GM18861 (cell line): ENCODE measurements around the gene SPAG4.

Experiments used
- ATAC-seq: cut with Tn5 transposase; IDR thresholded peaks from one replicate; pipeline ENCODE4 v1.9.1; 2021; ENCODE audit not compliant: unreplicated experiment

The SPAG4 gene

GRCh38 chr20:35615667-35616464 is at the start of gene SPAG4:
Gene SPAG4, plus strand, starts transcription at chr20:35615829. Its CDS starts 175 bp downstream, at chr20:35616004.
- ATAC-seq, result peak; percentile 70

- no peak for ATAC-seq
Observed at GRCh38 chr20:35568645-35569044, 47.0 kb upstream of the SPAG4 start.

- no peak for ATAC-seq
Observed at GRCh38 chr20:35571555-35571954, 44.1 kb upstream of the SPAG4 start.

GRCh38 chr20:35572838-35573237 is 42.8 kb upstream of the SPAG4 start:
- ATAC-seq, result no peak

DNA sequence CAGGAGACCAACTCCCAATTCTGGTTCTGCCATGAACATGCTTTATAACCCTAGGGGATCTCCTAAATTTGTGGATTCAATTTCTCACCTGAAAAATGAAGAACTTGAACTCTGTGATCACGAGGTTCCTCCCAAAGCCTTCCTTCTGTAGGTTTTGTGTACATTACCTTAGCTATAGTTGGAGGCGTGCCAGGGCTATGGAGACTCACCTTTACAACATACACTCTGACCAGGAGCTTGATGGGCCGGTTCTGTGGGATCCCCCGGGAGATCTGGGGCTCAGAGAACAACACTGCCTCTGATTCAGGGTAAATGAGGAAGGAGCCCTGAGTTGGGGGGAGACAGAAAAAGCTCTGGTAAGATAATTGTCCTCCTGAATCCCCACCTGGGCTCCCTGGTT is 39.7 kb upstream of the SPAG4 start:
- no peak for ATAC-seq

DNA sequence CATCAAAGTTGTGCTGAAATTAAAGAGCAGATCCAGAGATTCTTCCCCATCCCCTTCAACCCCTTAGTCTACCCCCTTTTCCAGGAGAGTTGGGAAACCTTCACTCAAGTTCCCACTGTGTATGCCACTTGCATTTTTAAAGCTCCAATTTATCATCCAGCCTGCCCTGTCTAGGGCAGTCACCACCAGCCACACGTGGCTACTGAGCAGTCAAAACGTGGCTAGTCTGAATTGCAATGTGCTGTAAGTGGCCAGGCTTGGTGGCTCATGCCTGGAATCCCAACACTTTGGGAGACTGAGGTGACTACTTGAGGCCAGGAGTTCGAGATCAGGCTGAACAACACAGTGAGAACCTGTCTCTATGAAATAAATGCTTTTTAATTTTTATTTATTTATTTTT is 38.8 kb upstream of the SPAG4 start:
- no peak for ATAC-seq

- no peak for ATAC-seq
Observed at GRCh38 chr20:35578469-35578868, 37.2 kb upstream of the SPAG4 start.

GRCh38 chr20:35579196-35579595 is 36.4 kb upstream of the SPAG4 start:
- ATAC-seq, result no peak

DNA sequence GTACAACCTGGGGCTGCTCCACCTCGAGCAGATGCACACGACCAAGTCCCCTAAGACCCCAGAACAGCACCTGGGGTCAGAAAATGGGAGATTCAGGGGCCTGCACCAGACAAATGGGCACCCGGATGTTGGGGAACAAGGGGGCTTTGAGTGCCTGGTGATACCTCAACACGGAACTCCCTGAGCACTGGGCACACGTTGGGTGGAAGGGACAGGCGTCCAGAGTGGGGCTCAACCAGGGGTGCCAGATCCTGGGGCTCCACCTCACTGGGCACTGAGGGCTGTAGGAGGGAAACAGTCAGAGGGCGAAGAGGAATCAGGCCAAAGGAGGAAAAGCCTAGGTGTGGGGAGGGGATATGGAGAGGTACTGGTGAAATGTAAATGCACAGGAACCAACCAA is 33.5 kb upstream of the SPAG4 start:
- ATAC-seq, result no peak

- no peak for ATAC-seq
Observed at GRCh38 chr20:35582741-35583404, 32.8 kb upstream of the SPAG4 start.

- no peak for ATAC-seq
Observed at GRCh38 chr20:35583636-35584560, 31.7 kb upstream of the SPAG4 start.

- no peak for ATAC-seq
Observed at GRCh38 chr20:35586751-35587425, 28.7 kb upstream of the SPAG4 start.

DNA sequence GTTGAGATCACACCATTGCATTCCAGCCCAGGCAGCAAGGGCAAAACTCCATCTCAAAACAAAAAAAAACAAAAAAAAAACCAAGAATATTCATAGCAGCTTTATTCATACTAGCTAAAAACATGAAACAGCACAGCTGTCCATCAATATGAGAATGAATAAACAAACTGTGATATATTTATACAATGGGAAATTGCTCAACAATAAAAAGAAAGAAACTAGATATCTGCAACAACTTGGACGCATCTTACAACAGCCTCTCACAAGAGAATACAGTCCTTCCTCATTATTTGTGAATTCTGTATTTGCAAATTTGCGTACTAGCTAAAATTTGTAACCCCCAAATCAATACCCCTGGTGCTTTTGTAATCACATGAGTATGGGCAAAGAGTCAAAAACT is 28.2 kb upstream of the SPAG4 start:
- ATAC-seq, result no peak

DNA sequence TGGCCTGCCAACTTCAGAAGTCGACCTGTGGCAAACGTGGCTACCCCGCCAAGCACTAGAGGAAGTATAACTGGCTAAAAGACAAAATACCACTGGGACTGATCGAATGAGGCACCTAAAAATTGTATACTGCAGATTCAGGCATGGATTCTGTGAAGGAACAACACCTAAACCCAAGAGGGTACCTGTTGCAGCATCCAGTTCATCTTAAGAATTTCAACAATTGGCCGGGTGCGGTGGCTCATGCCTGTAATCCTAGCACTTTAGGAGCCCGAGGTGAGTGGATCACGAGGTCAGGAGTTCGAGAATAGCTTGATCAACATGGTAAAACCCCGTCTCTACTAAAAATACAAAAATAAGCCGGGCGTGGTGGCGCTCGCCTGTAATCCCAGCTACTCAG is 27.2 kb upstream of the SPAG4 start:
- no peak for ATAC-seq

- ATAC-seq, result no peak
Observed at GRCh38 chr20:35592339-35592974, 23.2 kb upstream of the SPAG4 start.

DNA sequence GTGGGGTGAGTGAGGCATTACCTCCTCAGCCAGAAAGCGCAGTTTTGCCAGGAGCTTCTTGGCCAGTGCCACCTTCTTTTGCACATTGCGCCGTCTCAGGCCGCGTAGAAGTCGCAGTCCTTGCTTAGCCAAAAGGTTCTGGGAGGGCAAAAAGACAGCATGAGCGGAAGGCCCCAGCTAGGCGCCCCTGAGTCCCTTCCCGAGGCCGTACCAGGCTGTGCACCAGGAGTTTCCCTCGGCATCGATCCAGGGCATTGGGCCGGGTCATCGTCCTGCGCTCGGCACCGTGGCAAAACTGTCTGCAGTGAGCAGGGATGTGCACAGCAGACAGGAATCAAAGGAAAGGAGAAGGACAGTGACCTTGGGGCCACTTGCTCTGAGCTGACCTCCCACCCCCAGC is 20.2 kb upstream of the SPAG4 start:
- ATAC-seq, result no peak

DNA sequence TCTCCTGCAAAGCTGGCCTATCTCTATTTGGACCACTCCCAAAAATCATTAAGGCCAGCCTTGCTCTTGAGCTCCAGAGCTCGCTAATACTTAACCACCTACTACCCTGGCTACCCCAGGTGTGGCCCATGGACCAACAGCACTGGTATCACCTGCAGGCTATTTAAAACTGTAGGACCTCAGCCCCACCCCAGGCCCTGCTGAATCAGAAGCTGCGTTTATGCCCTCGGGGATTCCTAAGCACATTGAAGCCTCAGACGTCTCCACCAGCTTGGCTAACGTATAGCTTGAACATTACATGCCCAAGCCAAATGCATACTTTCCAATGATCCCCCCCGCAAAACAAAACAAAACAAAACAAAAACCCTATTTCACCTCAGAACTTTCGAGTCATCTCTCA is 19.7 kb upstream of the SPAG4 start:
- no peak for ATAC-seq

DNA sequence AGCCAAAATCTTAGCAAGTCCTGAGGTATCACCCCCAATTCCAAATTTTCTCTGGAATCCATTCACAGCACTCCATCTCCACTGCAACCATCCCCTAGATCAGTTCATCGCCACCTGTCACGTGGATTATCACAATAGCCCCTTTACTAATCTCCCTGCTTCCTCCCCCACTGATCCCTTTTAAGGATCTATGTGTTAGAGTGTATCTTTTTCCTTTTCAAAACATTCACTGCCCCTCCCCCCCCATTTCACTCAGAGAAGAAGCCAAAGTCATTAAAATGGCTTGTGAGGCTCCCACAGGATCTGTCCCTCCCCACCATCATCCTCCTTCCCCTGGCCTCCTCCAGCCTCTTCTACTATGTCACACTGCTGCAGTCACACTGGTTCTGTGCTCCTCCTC is 18.4 kb upstream of the SPAG4 start:
- ATAC-seq, result no peak

DNA sequence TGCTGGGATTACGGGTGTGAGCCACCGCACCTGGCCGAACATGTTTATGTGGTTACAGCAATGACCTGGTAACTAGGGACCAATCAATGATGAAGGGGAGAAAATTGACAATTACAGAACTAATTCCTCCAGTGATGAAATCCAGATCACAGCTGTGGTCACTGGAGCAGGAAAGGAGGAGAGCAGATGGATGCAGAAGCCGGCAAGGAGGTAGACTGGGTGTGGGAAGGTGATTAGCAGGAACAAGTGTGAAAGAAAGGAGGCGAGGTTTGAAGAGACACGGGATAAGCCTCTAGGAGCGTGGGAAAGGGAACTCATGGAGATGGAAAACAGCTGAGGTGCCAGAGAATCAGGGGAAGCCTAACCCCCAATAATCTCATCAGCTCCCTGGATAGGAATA is 17.2 kb upstream of the SPAG4 start:
- ATAC-seq, result no peak
